ENCODE data around the gene KLHL10. TPM values are rescaled to one million over a fixed set of nuclear protein-coding genes. Genes with fewer than 3 reads are reported as not detected.
"Not testable (repeated sequence)": the region's sequence is repeated elsewhere in the genome, so short reads cannot be mapped to it uniquely, and the experiment has no call there.

The KLHL10 gene
- total and polyA plus RNA-seq, 2 of the 13 experiments (the other 11 are each of a cell fraction or from before 2014, with no cell fraction given), result 0.04 to 0.08 TPM

- no peak for TF ChIP-seq ZNF792 (CRISPR knock-in tag; IDR thresholded peaks at IDR 0.05)
- TF ChIP-seq NR2F1 (CRISPR knock-in tag; IDR thresholded peaks at IDR 0.05), result no peak
- TF ChIP-seq MTF2 (CRISPR knock-in tag; IDR thresholded peaks at IDR 0.05; ENCODE audit: borderline replicate concordance), result 0 out of 2 replicates have a peak, but pooled peaks have one; percentile 34
- TF ChIP-seq KMT2B (CRISPR knock-in tag; IDR thresholded peaks at IDR 0.05), result peak; percentile 34; the same call in 1 of the 2 replicates
- no peak; the same call in 1 of the 2 replicates for TF ChIP-seq ZFP82 (CRISPR knock-in tag; IDR thresholded peaks at IDR 0.05; ENCODE audit: borderline replicate concordance)
Measured at GRCh38 chr17:41836550-41837196, 952 bp upstream of the KLHL10 start (continued).

- FAIRE-seq, result not testable (repeated sequence)
- POLR2A ChIA-PET, result interaction anchor here (0.6 kb wide), 1 partner anchor 297 kb away, joined by 3 read pairs; no protein-coding TSS in a partner anchor
Measured at GRCh38 chr17:41839448-41839847, 1.8 kb downstream of the KLHL10 start.

GRCh38 chr17:41840781-41841180 lies 3.2 kb downstream of the KLHL10 start:
- FAIRE-seq; CTCF ChIA-PET (ENCODE audit: low intra/inter-chr PET ratio, low total read pairs); H4K20me1 ChIP-seq (ENCODE audit: insufficient read depth, low read length); H3K9ac ChIP-seq (ENCODE audit: insufficient read depth, low read depth, low read length); H3K79me2 ChIP-seq (ENCODE audit: insufficient read depth, low read length); H3K36me3 ChIP-seq (replicated peaks in 1 of 2; ENCODE audit: control insufficient read depth in 1 of 2, insufficient read depth in 2 of 2, low read length in 2 of 2); H3K4me2 ChIP-seq (ENCODE audit: low read depth, low read length); in situ Hi-C loops (cut with HindIII; ENCODE audit: extremely low pct_ligation_motif_present, low pct_unique_long_range_greater_than_20kb); H3K9me3 ChIP-seq (ENCODE audit: low read length); H3K27me3 ChIP-seq (ENCODE audit: control insufficient read depth in 1 of 2, insufficient read depth in 2 of 2, low read length in 2 of 2); POLR2A ChIA-PET; H2AFZ ChIP-seq (ENCODE audit: low read length); BruUV-seq (replicated peaks); DNase-seq (ENCODE audit: low spot score); intact Hi-C loops (cut with micrococcal nuclease; ENCODE audit: unreplicated experiment); H3K4me3 ChIP-seq (replicated peaks in 1 of 3; ENCODE audit: insufficient read depth in 1 of 3, low read depth in 2 of 3, low read length in 3 of 3); ATAC-seq; H3K27ac ChIP-seq (ENCODE audit: extremely low read length, insufficient read depth, low read length): not testable (repeated sequence)
- peaks cover 29% of the 10 kb centered on the region for H3K4me1 ChIP-seq (ENCODE audit: insufficient read depth, low read length)
- 85% methylated on average over 6 of the region's 6 CpGs for WGBS (ENCODE audit: low lambda C conversion rate)

More at GRCh38 chr17:41839448-41839847, 1.8 kb downstream of the KLHL10 start:
- CTCF ChIA-PET (ENCODE audit: low intra/inter-chr PET ratio, low total read pairs); H3K36me3 ChIP-seq (replicated peaks in 1 of 2; ENCODE audit: control insufficient read depth in 1 of 2, insufficient read depth in 2 of 2, low read length in 2 of 2); H3K9me3 ChIP-seq (ENCODE audit: low read length); BruUV-seq (replicated peaks); H3K4me2 ChIP-seq (ENCODE audit: low read depth, low read length); H3K27ac ChIP-seq (ENCODE audit: extremely low read length, insufficient read depth, low read length); intact Hi-C loops (cut with micrococcal nuclease; ENCODE audit: unreplicated experiment); H3K79me2 ChIP-seq (ENCODE audit: insufficient read depth, low read length); H3K9ac ChIP-seq (ENCODE audit: insufficient read depth, low read depth, low read length); in situ Hi-C loops (cut with HindIII; ENCODE audit: extremely low pct_ligation_motif_present, low pct_unique_long_range_greater_than_20kb); H4K20me1 ChIP-seq (ENCODE audit: insufficient read depth, low read length); H2AFZ ChIP-seq (ENCODE audit: low read length); H3K4me3 ChIP-seq (replicated peaks in 1 of 3; ENCODE audit: insufficient read depth in 1 of 3, low read depth in 2 of 3, low read length in 3 of 3); ATAC-seq; H3K27me3 ChIP-seq (ENCODE audit: control insufficient read depth in 1 of 2, insufficient read depth in 2 of 2, low read length in 2 of 2); DNase-seq (ENCODE audit: low spot score): not testable (repeated sequence)
- WGBS (ENCODE audit: low lambda C conversion rate), result 93% methylated on average over 2 of the region's 2 CpGs
- peaks cover 38% of the 10 kb centered on the region for H3K4me1 ChIP-seq (ENCODE audit: insufficient read depth, low read length)
